PC-9 (cell line): ENCODE results near the gene OR56B1. TPM values are rescaled to one million over a fixed set of nuclear protein-coding genes. Genes with fewer than 3 reads are reported as not detected.

Source experiments
- BruUV-seq: library from RNA; stranded (reverse); fragments of 400-500 nt; replicated peaks from 2 replicates; lab custom pipeline; 2021; lab: Mats Ljungman, UMichigan
- CTCF ChIA-PET: fragments of 300-600 bp; sonication (Branson Sonifier 250); formaldehyde crosslinking; loops from one replicate; lab custom pipeline; 2022; ENCODE audit warnings: antibody characterized with exemption; lab: Charles Lee
- POLR2A ChIA-PET: fragments of 300-600 bp; sonication (Branson Sonifier 250); formaldehyde crosslinking; loops from one replicate; lab custom pipeline; 2022; ENCODE audit warnings: antibody characterized with exemption; ENCODE audit not compliant: unreplicated experiment; lab: Charles Lee
- DNase-seq, 2 experiments: peaks; one replicate each; pipeline versions ENCODE4 v3.0.0 to v3.0.0-alpha.2; 2015 to 2022; ENCODE audit warnings: mixed read lengths in 1 of 2
- H2AFZ ChIP-seq: fragments of 200-600 bp; sonication (generic); 2 replicates; pipeline ENCODE4 v1.8.1; 2017; ENCODE audit warnings: antibody characterized with exemption
- H3F3A ChIP-seq: fragments of 200-600 bp; sonication (generic); 2 replicates; pipeline ENCODE4 v1.8.1; 2017; ENCODE audit warnings: antibody characterized with exemption, mild to moderate bottlenecking, low read depth; ENCODE audit not compliant: insufficient read depth
- H3K27ac ChIP-seq: fragments of 200-600 bp; sonication (generic); 2 replicates; pipeline ENCODE4 v1.6.1; 2016; ENCODE audit warnings: mixed run types
- H3K27me3 ChIP-seq: fragments of 200-600 bp; sonication (generic); 2 replicates; pipeline ENCODE4 v1.6.1; 2016; ENCODE audit warnings: low read depth, mixed run types; ENCODE audit not compliant: insufficient read depth
- H3K36me3 ChIP-seq: fragments of 200-600 bp; sonication (generic); 2 replicates; pipeline ENCODE4 v1.6.1; 2016; ENCODE audit warnings: low read depth, mixed run types
- H3K4me1 ChIP-seq: fragments of 200-600 bp; sonication (generic); replicated peaks from 2 replicates; pipeline ENCODE4 v1.6.1; 2016; ENCODE audit warnings: mixed run types; ENCODE audit not compliant: insufficient read depth
- H3K4me2 ChIP-seq: fragments of 200-600 bp; sonication (generic); 2 replicates; pipeline ENCODE4 v1.6.1; 2017; ENCODE audit warnings: mixed run types
- H3K4me3 ChIP-seq: fragments of 200-600 bp; sonication (generic); 2 replicates; pipeline ENCODE4 v1.6.1; 2016; ENCODE audit warnings: mixed run types
- H3K79me2 ChIP-seq: fragments of 200-600 bp; sonication (generic); 2 replicates; pipeline ENCODE4 v1.6.1; 2017; ENCODE audit warnings: low read depth, mixed run types
- H3K9me2 ChIP-seq: fragments of 200-600 bp; sonication (generic); 2 replicates; pipeline ENCODE4 v1.8.1; 2017; ENCODE audit warnings: mild to moderate bottlenecking; ENCODE audit not compliant: insufficient read depth
- H3K9me3 ChIP-seq: fragments of 200-600 bp; sonication (generic); 2 replicates; pipeline ENCODE4 v1.8.1; 2016; ENCODE audit warnings: low read depth; ENCODE audit not compliant: insufficient read depth
- H4K20me1 ChIP-seq: fragments of 200-600 bp; sonication (generic); 2 replicates; pipeline ENCODE4 v1.8.1; 2017; ENCODE audit not compliant: insufficient read depth
- CTCF ChIP-seq: fragments of 200-600 bp; sonication (generic); conservative IDR thresholded peaks from 2 replicates; pipeline ENCODE4 v1.6.1; 2017; ENCODE audit warnings: mixed run types, antibody characterized with exemption, mild to moderate bottlenecking, moderate library complexity
- EZH2 ChIP-seq: fragments of 200-600 bp; sonication (generic); IDR thresholded peaks from 2 replicates; pipeline ENCODE4 v1.8.0; 2017; ENCODE audit warnings: antibody characterized with exemption, low read depth
- intact Hi-C: fragments of 100-400 bp; cut with micrococcal nuclease; formaldehyde crosslinking; loops from one replicate; pipeline ENCODE4 v1.10.0; 2022; ENCODE audit not compliant: unreplicated experiment
- total RNA-seq: library from RNA; stranded (reverse); gene quantifications from 2 replicates; pipeline ENCODE4 v1.2.3, GENCODE V29; 2021

OR56B1 gene
- total RNA-seq, 1 experiment from 2014 or later: not detected

- intact Hi-C loops: no loop called here
- H3K4me3 ChIP-seq: no peak overlapping the region
- H3K9me3 ChIP-seq: no peaks in the 10 kb centered on the region
- H3F3A ChIP-seq: no peaks in the 10 kb centered on the region
- no peaks in the 10 kb centered on the region for H3K4me1 ChIP-seq
- no peaks in the 10 kb centered on the region for H3K9me2 ChIP-seq
- H2AFZ ChIP-seq: no peak overlapping the region
- no peaks in the 10 kb centered on the region for H3K79me2 ChIP-seq
- no peak for DNase-seq
- no TSS peak for BruUV-seq
- ChIA-PET CTCF (no interaction called here), POLR2A (no interaction called here)
- no peak overlapping the region for H3K27ac ChIP-seq
- no peaks in the 10 kb centered on the region for H4K20me1 ChIP-seq
- no peaks in the 10 kb centered on the region for H3K36me3 ChIP-seq
- TF ChIP-seq CTCF: no peak
- TF ChIP-seq EZH2: no peak
- no peaks in the 10 kb centered on the region for H3K27me3 ChIP-seq
- H3K4me2 ChIP-seq: no peak overlapping the region
Measured at GRCh38 chr11:5737091-5737490, 843 bp downstream of the OR56B1 start.

- no peak for DNase-seq
- H2AFZ ChIP-seq: no peak overlapping the region
- no peak overlapping the region for H3K4me2 ChIP-seq
- H3K79me2 ChIP-seq: no peaks in the 10 kb centered on the region
- no peaks in the 10 kb centered on the region for H3K9me2 ChIP-seq
- POLR2A ChIA-PET: no interaction called here
- no peak for TF ChIP-seq EZH2
- TF ChIP-seq CTCF: no peak
- no TSS peak for BruUV-seq
- no peaks in the 10 kb centered on the region for H3K9me3 ChIP-seq
- H3K4me1 ChIP-seq: no peaks in the 10 kb centered on the region
- no peak overlapping the region for H3K27ac ChIP-seq
- H4K20me1 ChIP-seq: no peaks in the 10 kb centered on the region
- H3K27me3 ChIP-seq: no peaks in the 10 kb centered on the region
- CTCF ChIA-PET: no interaction called here
- no peak overlapping the region for H3K4me3 ChIP-seq
- H3K36me3 ChIP-seq: no peaks in the 10 kb centered on the region
- intact Hi-C loops: no loop called here
- H3F3A ChIP-seq: no peaks in the 10 kb centered on the region
Measured at GRCh38 chr11:5737670-5738392, 1.6 kb downstream of the OR56B1 start.

- H3K4me1 ChIP-seq: no peaks in the 10 kb centered on the region
- BruUV-seq: no TSS peak
- intact Hi-C loops: no loop called here
- H3K4me2 ChIP-seq: no peak overlapping the region
- H3K27me3 ChIP-seq: no peaks in the 10 kb centered on the region
- H2AFZ ChIP-seq: no peak overlapping the region
- no peaks in the 10 kb centered on the region for H4K20me1 ChIP-seq
- TF ChIP-seq CTCF (no peak), EZH2 (no peak)
- no peaks in the 10 kb centered on the region for H3K9me3 ChIP-seq
- ChIA-PET CTCF (no interaction called here), POLR2A (no interaction called here)
- H3K4me3 ChIP-seq: no peak overlapping the region
- no peaks in the 10 kb centered on the region for H3K9me2 ChIP-seq
- H3K79me2 ChIP-seq: no peaks in the 10 kb centered on the region
- H3K36me3 ChIP-seq: no peaks in the 10 kb centered on the region
- H3F3A ChIP-seq: no peaks in the 10 kb centered on the region
- no peak for DNase-seq
- no peak overlapping the region for H3K27ac ChIP-seq
Measured at GRCh38 chr11:5738431-5738830, 2.2 kb downstream of the OR56B1 start.
